Panc1 (cell line): Measurements from ENCODE around the gene MIER3. TPM values are rescaled to one million over a fixed set of nuclear protein-coding genes. Genes with fewer than 3 reads are reported as not detected.

Experiments used
- ATAC-seq: fragments of 200-7000 bp; cut with Tn5 transposase; 2 replicates; pipeline ENCODE4 v1.9.1; 2020; ENCODE audit warnings: mild to moderate bottlenecking, moderate library complexity
- BruUV-seq: library from RNA; stranded (reverse); fragments of 400-500 nt; replicated peaks from 2 replicates; lab custom pipeline; 2021; lab: Mats Ljungman, UMichigan
- CTCF ChIA-PET: fragments of 300-600 bp; sonication (Branson Sonifier 250); formaldehyde crosslinking; loops from one replicate; lab custom pipeline; 2022; ENCODE audit warnings: antibody characterized with exemption; lab: Charles Lee
- POLR2A ChIA-PET: fragments of 300-600 bp; sonication (Branson Sonifier 250); formaldehyde crosslinking; loops from one replicate; lab custom pipeline; 2022; ENCODE audit warnings: antibody characterized with exemption; lab: Charles Lee
- DNase-seq: peaks from one replicate; pipeline ENCODE4 v3.0.0-alpha.2; 2010; ENCODE audit warnings: low read depth, low spot score
- H3K27ac ChIP-seq: 2 replicates; pipeline ENCODE4 v1.5.1; 2011; ENCODE audit warnings: mild to moderate bottlenecking, low read length, inconsistent platforms
- H3K27me3 ChIP-seq: fragments of 200-500 bp; sonication (Bioruptor generic); 2 replicates; pipeline ENCODE4 v1.6.0; 2014; ENCODE audit warnings: low read length, inconsistent platforms; ENCODE audit not compliant: control insufficient read depth, insufficient read depth
- H3K36me3 ChIP-seq: fragments of 200-500 bp; sonication (Bioruptor generic); 2 replicates; pipeline ENCODE4 v1.5.1; 2014; ENCODE audit warnings: inconsistent platforms, mild to moderate bottlenecking, low read length, moderate library complexity; ENCODE audit not compliant: control insufficient read depth, insufficient read depth
- H3K4me1 ChIP-seq: 2 replicates; pipeline ENCODE4 v1.5.1; 2011; ENCODE audit warnings: inconsistent platforms, mild to moderate bottlenecking, low read length, moderate library complexity; ENCODE audit not compliant: control insufficient read depth, insufficient read depth
- H3K4me3 ChIP-seq, 2 experiments: 2 replicates each; pipeline ENCODE4 v1.5.1; 2011 to 2012; ENCODE audit warnings: low read depth in 2 of 2, low read length in 2 of 2, mild to moderate bottlenecking in 2 of 2, inconsistent platforms in 1 of 2, moderate library complexity in 1 of 2
- H3K9me3 ChIP-seq: fragments of 200-500 bp; sonication (Bioruptor generic); 2 replicates; pipeline ENCODE4 v1.5.1; 2014; ENCODE audit warnings: low read depth, mild to moderate bottlenecking, inconsistent platforms, low read length, moderate library complexity; ENCODE audit not compliant: control insufficient read depth, insufficient read depth
- CTCF ChIP-seq: fragments of 450-650 bp; IDR thresholded peaks from 2 replicates; pipeline ENCODE4 v1.5.1; 2017; ENCODE audit warnings: mild to moderate bottlenecking
- POLR2AphosphoS5 ChIP-seq: IDR thresholded peaks from 2 replicates; pipeline ENCODE4 v1.6.1; 2012; ENCODE audit warnings: mild to moderate bottlenecking, low read depth, low read length, moderate library complexity
- REST ChIP-seq, 2 experiments: IDR thresholded peaks; 2 replicates each; pipeline ENCODE4 v1.6.1; 2011 to 2012; ENCODE audit warnings: low read depth in 2 of 2, control low read depth in 1 of 2, low read length in 1 of 2, mild to moderate bottlenecking in 1 of 2, moderate library complexity in 1 of 2; ENCODE audit not compliant: insufficient read depth in 1 of 2
- SIN3A ChIP-seq: IDR thresholded peaks from 2 replicates; pipeline ENCODE4 v1.6.1; 2012; ENCODE audit warnings: low read depth, mild to moderate bottlenecking, low read length, moderate library complexity, borderline replicate concordance; ENCODE audit not compliant: insufficient read depth
- TCF7L2 ChIP-seq: IDR thresholded peaks from 2 replicates; pipeline ENCODE4 v1.6.1; 2011; ENCODE audit warnings: mild to moderate bottlenecking, low read depth, low read length, inconsistent platforms
- in situ Hi-C: cut with HindIII; loops from 2 replicates; pipeline ENCODE4 v1.10.0; 2016; ENCODE audit warnings: low sequenced_read_pairs, low pct_unique_long_range_greater_than_20kb
- intact Hi-C: fragments of 100-400 bp; cut with micrococcal nuclease; formaldehyde crosslinking; loops from one replicate; pipeline ENCODE4 v1.10.0; 2022; ENCODE audit not compliant: unreplicated experiment
- total RNA-seq: library from RNA; stranded (reverse); gene quantifications from one replicate; pipeline ENCODE4 v1.2.1, GENCODE V29; 2021; ENCODE audit not compliant: unreplicated experiment

Gene MIER3
- total RNA-seq, 1 experiment from 2014 or later, result 29.7 TPM

GRCh38 chr5:56974241-56974640, 22.3 kb upstream of the MIER3 start:
- Histone ChIP-seq H3K27me3 (peaks cover 2% of the 10 kb centered on the region; the same call in 1 of the 2 replicates), H3K27ac (no peak overlapping the region), H3K4me1 (no peaks in the 10 kb centered on the region), H3K4me3 (no peak overlapping the region), H3K36me3 (no peaks in the 10 kb centered on the region), H3K9me3 (no peaks in the 10 kb centered on the region; the same call in 1 of the 2 replicates)
- in situ Hi-C loops, result no loop called here
- TF ChIP-seq SIN3A, result no peak
- TF ChIP-seq TCF7L2, result no peak
- no peak for TF ChIP-seq REST (IDR thresholded peaks at IDR 0.05; ENCODE audit: insufficient read depth in 1 of 2, low read depth in 2 of 2, low read length in 1 of 2)
- TF ChIP-seq CTCF, result no peak
- TF ChIP-seq POLR2AphosphoS5, result no peak
- ATAC-seq (no peak), DNase-seq (no peak)
- CTCF ChIA-PET, result no interaction called here
- POLR2A ChIA-PET, result no interaction called here
- intact Hi-C loops, result no loop called here
- BruUV-seq, result no TSS peak

- no peaks in the 10 kb centered on the region for H3K4me1 ChIP-seq
- CTCF ChIA-PET, result no interaction called here
- TF ChIP-seq TCF7L2, result no peak
- TF ChIP-seq CTCF, result no peak
- no peak for TF ChIP-seq SIN3A
- TF ChIP-seq POLR2AphosphoS5, result no peak
- TF ChIP-seq REST (IDR thresholded peaks at IDR 0.05; ENCODE audit: insufficient read depth in 1 of 2, low read depth in 2 of 2, low read length in 1 of 2), result no peak
- in situ Hi-C loops, result no loop called here
- no peak for DNase-seq
- no peaks in the 10 kb centered on the region for H3K36me3 ChIP-seq
- H3K9me3 ChIP-seq, result no peaks in the 10 kb centered on the region; the same call in 1 of the 2 replicates
- H3K27me3 ChIP-seq, result peaks cover 5% of the 10 kb centered on the region; the same call in 1 of the 2 replicates
- intact Hi-C loops, result no loop called here
- H3K27ac ChIP-seq, result no peak overlapping the region
- no TSS peak for BruUV-seq
- no peak for ATAC-seq
- H3K4me3 ChIP-seq, result no peak overlapping the region
- POLR2A ChIA-PET, result no interaction called here
These were observed 21.6 kb upstream of the MIER3 start for GRCh38 chr5:56973473-56973872.
